Stimulated activated memory B cell treated with anti-CD40 and anti-IgM and Interleukin-4, amounts not matched to agents 10 μg/mL and 1 μg/mL and 100 μg/mL, for 72 hours (primary cell): ENCODE results near the gene MZT2A.
"Not testable (repeated sequence)": the region's sequence is repeated elsewhere in the genome, so short reads cannot be mapped to it uniquely, and the experiment has no call there.

Source experiments
- ATAC-seq: fragments of 150-1000 bp; cut with Tn5 transposase; 2 replicates; pipeline ENCODE4 v1.10.0; 2021
- H3K27ac Mint-ChIP-seq: one replicate; pipeline ENCODE4 v1.8.0; 2022; ENCODE audit warnings: mild to moderate bottlenecking, mixed read lengths
- H3K27me3 Mint-ChIP-seq: one replicate; pipeline ENCODE4 v1.8.0; 2022; ENCODE audit warnings: mixed read lengths
- H3K36me3 Mint-ChIP-seq: one replicate; pipeline ENCODE4 v1.8.0; 2022; ENCODE audit warnings: mixed read lengths
- H3K4me1 Mint-ChIP-seq: one replicate; pipeline ENCODE4 v1.8.0; 2022; ENCODE audit warnings: mixed read lengths
- H3K4me3 Mint-ChIP-seq: one replicate; pipeline ENCODE4 v1.8.0; 2022; ENCODE audit warnings: mild to moderate bottlenecking, moderate library complexity, mixed read lengths
- H3K9me3 Mint-ChIP-seq: one replicate; pipeline ENCODE4 v1.8.0; 2022; ENCODE audit warnings: mixed read lengths

MZT2A gene, protein sequence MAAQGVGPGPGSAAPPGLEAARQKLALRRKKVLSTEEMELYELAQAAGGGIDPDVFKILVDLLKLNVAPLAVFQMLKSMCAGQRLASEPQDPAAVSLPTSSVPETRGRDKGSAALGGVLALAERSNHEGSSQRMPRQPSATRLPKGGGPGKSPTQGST

DNA sequence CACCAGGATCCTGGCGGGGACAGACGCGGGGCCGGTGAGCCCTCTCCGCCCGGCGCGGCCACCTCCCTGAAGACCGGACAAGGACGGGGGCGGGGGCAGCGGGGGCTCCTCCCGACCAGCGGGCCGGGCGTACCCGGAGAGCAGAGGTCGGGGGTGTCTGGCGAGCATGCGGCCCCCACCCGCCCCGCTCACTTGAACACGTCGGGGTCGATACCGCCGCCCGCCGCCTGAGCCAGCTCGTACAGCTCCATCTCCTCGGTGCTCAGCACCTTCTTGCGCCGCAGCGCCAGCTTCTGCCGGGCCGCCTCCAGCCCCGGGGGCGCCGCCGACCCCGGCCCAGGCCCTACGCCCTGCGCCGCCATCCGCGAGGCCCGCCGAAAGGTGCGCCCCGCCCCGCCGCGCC is at the start of gene MZT2A:
Gene MZT2A (minus strand): TSS at position 383 of the 403 bp plus-strand sequence. CDS start 21 bp downstream, at position 362.
- H3K27me3 Mint-ChIP-seq: not testable (repeated sequence)
- H3K27ac Mint-ChIP-seq: peak within 1 kb of the TSS; percentile 97
- peaks cover 63% of the 10 kb centered on the region for H3K4me1 Mint-ChIP-seq

DNA sequence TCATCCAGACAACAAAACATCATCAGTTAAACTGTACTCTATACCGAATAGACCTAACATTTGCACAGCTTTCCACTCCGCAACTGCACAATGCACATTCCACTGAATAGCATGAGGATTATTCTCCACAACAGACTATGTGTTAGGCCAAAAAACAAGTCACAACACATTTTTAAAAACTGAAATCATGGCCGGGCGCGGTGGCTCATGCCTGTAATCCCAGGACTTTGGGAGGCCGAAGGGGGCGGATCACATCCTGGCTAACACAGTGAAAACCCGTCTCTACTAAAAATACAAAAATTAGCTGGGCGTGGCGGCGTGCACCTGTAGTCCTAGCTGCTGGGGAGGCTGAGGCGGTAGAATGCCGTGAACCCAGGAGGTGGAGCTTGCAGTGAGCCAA is 46.7 kb upstream of the MZT2A start:
- peaks cover 12% of the 10 kb centered on the region for H3K9me3 Mint-ChIP-seq
- not testable (repeated sequence) for H3K4me3 Mint-ChIP-seq, H3K27ac Mint-ChIP-seq, H3K36me3 Mint-ChIP-seq, H3K4me1 Mint-ChIP-seq, ATAC-seq, H3K27me3 Mint-ChIP-seq

More for the DNA sequence above, at the start of gene MZT2A:
- Mint-ChIP-seq H3K4me3 (peak within 1 kb of the TSS; percentile 98), H3K36me3 (peaks cover 12% of the 10 kb centered on the region)
- ATAC-seq: peak; percentile 37
- not testable (repeated sequence) for H3K9me3 Mint-ChIP-seq

DNA sequence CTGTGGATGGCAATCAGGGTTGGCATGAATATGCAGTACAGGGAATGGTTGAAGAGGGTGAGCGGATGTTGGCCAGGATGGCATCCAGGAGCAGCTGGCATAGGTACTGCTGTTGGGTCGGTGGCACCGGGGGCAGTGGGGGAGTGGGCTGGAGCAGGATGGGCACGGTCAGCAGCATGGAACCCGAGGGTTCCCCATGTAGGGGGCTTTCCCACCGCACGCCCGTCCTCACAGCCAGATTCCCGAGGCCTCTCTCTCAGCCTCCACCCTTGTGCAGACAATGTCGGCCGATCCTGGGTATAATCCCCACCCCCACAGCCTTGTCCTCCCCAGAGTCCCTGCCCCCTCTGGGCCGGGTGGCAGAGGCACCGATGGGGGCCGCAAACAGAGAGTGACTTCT is 44.6 kb upstream of the MZT2A start:
- H3K27me3 Mint-ChIP-seq, H3K4me3 Mint-ChIP-seq, H3K27ac Mint-ChIP-seq, H3K9me3 Mint-ChIP-seq, H3K36me3 Mint-ChIP-seq, H3K4me1 Mint-ChIP-seq, ATAC-seq: not testable (repeated sequence)

DNA sequence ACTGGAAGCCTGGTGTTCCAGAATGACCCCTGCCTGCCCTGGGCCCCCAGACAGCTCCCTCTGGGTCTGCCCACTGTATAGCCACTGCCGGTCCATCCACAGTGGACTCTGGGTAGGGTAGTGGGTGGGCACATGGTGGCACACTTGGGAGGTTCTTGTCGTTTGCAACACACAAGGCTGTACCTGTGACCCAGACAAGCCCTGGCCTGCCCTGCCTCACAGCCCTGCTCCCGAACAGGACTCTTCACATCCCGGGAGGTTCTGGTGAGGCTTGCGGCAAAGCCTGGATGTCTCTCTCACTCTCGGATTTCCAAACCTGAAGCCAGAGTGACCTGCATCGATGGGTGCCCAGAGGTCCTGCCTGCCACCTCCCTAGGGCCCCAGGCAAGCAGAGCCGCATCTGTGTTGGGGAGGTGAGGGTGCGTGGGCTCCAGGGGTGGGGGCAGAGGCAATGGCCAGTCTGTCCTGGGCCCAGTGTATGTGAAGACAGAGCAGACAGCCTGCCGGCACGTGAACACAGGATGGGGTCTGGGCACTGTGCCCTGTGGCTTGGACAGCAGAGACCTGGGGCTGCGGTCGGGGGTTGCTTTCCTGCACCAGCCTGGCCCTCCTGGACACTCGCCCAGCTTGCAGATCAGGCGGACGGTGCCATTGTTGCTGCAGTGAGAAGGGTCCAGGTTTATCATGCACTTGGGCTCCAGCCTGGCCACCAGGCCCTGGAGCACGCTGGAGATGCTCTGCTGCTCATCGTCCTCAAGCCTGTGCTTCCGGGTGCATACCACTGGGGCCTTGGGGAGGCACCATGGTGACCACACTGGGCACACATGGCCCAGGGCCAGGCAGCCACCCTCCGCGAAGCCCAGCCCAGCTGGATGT is 44.0 kb upstream of the MZT2A start:
- H3K36me3 Mint-ChIP-seq, ATAC-seq, H3K4me3 Mint-ChIP-seq, H3K4me1 Mint-ChIP-seq, H3K27ac Mint-ChIP-seq, H3K27me3 Mint-ChIP-seq, H3K9me3 Mint-ChIP-seq: not testable (repeated sequence)

DNA sequence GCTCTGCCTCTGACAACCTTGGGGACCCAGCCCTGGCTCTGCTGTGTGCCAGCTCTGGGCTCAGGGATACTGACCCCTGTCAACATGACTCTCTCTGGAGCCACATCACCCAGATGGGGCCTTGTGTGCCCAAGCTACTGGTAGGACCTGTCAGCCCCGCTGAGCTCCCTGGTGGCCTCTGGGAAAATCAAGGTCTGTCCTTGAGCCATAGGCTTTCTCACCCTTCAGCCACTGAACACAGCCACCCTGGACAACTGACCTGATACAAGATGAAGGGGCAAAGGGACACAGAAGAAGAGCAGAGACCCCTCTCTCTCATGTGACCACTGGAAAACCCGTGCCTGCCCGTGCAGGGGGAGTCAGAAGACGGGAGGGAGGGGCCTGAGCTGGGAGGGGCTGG is 43.3 kb upstream of the MZT2A start:
- Mint-ChIP-seq H3K4me3 (no peak overlapping the region), H3K4me1 (no peaks in the 10 kb centered on the region), H3K27me3 (peaks cover 9% of the 10 kb centered on the region), H3K9me3 (no peaks in the 10 kb centered on the region), H3K27ac (no peak overlapping the region), H3K36me3 (no peaks in the 10 kb centered on the region)
- ATAC-seq: no peak

DNA sequence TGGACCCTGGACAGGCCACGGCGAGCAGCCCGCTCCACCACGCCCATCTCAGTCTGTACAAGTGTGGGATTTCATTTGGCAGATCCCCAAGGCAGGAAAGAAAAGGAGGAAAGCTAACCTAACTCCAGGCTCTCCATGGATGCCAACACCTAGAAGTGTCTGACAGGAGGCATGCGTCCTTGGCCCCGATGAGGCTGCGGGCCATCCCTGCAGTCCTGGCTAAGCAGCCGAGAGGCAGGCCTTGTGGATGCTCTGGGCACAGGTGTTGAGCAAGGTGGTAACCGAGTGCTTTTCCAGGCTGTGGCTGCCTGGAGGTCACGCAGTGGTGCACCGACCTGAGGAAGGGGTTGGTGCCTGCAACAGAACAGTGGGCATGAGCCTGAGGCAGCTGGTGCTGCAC is 42.8 kb upstream of the MZT2A start:
- H3K4me3 Mint-ChIP-seq, H3K36me3 Mint-ChIP-seq, ATAC-seq, H3K27ac Mint-ChIP-seq, H3K9me3 Mint-ChIP-seq, H3K4me1 Mint-ChIP-seq, H3K27me3 Mint-ChIP-seq: not testable (repeated sequence)

DNA sequence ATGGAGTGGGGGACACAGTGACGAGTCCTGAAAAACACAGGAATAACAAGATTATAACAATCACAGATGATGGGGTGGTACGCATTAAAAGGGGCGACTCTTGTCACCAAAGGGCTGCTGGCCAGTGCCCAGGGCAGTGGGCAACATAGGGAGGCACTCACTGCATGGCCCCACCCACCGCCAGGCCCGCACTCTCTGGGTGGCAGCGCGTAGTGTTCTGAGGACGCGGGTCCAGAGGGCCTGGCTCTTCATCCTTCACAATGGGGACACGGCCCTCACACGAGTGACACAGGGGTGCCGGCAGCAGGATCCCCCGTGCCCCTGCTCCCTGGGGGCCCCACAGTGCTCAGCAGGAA is 42.1 kb upstream of the MZT2A start:
- peak; percentile 14 for ATAC-seq
- not testable (repeated sequence) for H3K27ac Mint-ChIP-seq, H3K9me3 Mint-ChIP-seq, H3K4me1 Mint-ChIP-seq, H3K27me3 Mint-ChIP-seq, H3K36me3 Mint-ChIP-seq, H3K4me3 Mint-ChIP-seq

DNA sequence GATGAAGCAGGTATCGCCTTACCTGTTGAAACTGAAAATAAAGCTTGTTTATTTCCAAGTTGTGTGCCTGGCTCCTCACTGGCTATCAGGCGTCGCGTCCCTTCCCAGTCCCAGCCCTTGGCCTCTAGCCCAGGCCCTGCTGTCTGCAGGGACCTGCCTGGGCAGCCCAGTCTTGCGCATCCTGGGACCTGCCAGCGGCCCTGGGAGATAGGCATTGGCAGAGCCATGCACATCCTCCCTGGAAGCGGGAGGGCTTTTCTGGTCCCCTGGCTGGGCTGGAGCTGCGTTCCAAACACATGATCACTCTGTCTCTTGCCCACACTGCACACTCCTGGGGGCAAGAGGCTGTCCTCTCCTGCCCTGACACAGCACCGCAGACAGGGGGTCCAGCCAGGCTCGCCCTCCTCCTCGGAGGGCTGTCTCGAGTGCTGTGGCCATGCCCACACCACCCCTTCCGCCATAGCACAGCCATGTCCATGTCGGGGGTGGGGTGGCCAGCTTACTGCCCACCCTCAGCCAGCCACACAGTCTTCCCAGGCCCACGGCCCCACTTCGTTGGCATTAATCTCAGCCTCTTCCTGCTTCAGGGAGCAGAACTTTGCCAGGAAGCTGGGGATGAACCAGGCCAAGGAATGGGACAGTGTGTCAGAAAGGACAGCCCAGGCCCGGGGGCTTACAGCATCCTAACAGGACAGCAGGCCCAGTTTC is 41.6 kb upstream of the MZT2A start:
- H3K27ac Mint-ChIP-seq, ATAC-seq, H3K36me3 Mint-ChIP-seq, H3K4me3 Mint-ChIP-seq, H3K9me3 Mint-ChIP-seq, H3K27me3 Mint-ChIP-seq: not testable (repeated sequence)
- peaks cover 12% of the 10 kb centered on the region for H3K4me1 Mint-ChIP-seq

DNA sequence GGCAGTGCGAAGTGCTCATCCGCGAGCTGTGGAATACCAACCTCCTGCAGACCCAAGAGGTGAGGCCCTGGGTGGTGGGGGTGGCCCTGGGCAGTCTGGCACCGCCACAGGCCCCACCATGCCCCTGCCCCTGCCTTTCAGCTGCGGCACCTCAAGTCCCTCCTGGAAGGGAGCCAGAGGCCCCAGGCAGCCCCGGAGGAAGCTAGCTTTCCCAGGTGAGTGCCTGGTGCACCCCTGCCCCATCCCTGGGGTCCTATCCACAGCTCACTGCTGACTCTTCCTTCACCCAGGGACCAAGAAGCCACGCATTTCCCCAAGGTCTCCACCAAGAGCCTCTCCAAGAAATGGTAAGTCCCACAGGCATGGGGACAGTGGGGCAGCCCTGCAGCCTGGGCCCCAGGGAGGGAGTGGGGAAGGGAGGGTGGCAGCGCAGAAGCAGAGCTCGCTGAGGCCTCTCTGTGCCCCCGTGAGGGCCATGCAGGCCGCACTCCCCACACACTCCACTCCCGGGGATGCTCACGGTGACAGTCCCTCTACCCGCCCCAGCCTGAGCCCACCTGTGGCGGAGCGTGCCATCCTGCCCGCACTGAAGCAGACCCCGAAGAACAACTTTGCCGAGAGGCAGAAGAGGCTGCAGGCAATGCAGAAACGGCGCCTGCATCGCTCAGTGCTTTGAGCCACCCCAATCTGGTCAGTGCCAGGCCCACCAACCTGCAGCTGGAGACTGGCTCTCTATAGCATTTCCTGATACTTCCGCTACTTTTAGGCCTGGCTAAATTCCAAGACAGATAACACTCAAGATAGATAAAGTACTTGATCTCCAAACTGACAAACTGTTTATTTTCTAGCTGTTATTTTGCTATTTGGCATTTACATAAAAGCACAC is 40.8 kb upstream of the MZT2A start:
- ATAC-seq, H3K4me3 Mint-ChIP-seq, H3K36me3 Mint-ChIP-seq, H3K27ac Mint-ChIP-seq, H3K27me3 Mint-ChIP-seq, H3K9me3 Mint-ChIP-seq: not testable (repeated sequence)
- H3K4me1 Mint-ChIP-seq: peaks cover 18% of the 10 kb centered on the region

DNA sequence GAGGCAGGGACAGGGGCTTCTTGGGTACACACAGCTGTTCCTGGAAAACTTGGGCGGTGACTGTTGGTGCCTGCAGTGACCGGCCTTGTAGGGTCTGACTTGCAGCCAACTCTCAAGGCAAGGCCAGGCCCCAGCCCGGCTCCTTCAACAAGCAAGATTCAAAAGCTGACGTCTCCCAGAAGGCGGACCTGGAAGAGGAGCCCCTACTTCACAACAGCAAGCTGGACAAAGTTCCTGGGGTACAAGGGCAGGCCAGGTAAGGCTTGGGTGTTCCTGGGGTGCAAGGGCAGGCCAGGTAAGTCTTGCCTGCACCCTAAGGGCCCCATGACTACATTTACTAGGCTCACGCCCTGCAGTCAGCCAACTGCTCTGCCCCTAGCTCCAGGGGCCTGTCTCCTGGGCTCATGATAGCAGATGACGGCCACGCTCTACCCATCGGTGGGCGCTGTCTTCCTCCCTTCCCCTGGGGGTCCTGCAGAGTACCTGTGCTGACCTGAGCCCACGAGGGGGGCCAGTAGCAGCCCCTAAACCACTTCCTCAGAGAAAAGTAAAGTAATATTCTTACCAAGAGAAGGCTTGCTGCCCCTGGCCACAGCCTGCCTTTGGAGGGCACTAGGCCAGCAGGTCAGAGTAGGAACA is 39.5 kb upstream of the MZT2A start:
- H3K9me3 Mint-ChIP-seq, H3K27me3 Mint-ChIP-seq, H3K4me3 Mint-ChIP-seq, H3K27ac Mint-ChIP-seq, H3K36me3 Mint-ChIP-seq, ATAC-seq: not testable (repeated sequence)
- H3K4me1 Mint-ChIP-seq: peaks cover 24% of the 10 kb centered on the region

DNA sequence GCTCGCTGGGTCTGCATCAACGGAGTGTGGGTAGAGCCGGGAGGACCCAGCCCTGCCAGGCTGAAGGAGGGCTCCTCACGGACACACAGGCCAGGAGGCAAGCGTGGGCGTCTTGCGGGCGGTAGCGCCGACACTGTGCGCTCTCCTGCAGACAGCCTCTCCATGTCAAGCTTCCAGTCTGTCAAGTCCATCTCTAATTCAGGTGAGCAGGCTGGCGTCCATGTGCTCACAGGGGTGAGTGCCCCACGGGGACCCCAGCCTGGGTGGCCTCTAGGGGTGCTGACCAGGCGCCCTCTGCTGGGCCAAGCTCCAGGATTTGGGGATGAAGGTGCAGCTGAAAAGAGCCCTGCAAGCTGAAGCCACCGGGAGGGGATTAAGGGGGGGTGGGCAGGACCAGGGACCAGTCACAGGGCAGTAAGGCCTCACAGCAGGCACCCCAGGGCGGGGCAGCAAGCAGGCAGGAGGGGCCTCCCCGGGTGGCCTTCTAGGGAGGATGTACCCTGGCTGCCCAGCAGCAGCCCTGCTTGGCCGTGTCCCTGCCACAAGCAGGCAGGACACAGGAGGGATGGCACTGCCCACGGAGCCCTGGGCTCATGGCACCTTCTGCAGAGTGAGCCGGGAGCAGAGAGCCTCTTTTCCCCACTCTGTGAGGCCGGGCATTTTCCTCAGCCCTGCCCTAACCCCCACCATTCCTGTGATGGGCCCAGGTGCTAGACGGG is 38.6 kb upstream of the MZT2A start:
- not testable (repeated sequence) for H3K36me3 Mint-ChIP-seq, H3K4me3 Mint-ChIP-seq, H3K27ac Mint-ChIP-seq, H3K27me3 Mint-ChIP-seq, ATAC-seq, H3K9me3 Mint-ChIP-seq
- peaks cover 24% of the 10 kb centered on the region for H3K4me1 Mint-ChIP-seq

DNA sequence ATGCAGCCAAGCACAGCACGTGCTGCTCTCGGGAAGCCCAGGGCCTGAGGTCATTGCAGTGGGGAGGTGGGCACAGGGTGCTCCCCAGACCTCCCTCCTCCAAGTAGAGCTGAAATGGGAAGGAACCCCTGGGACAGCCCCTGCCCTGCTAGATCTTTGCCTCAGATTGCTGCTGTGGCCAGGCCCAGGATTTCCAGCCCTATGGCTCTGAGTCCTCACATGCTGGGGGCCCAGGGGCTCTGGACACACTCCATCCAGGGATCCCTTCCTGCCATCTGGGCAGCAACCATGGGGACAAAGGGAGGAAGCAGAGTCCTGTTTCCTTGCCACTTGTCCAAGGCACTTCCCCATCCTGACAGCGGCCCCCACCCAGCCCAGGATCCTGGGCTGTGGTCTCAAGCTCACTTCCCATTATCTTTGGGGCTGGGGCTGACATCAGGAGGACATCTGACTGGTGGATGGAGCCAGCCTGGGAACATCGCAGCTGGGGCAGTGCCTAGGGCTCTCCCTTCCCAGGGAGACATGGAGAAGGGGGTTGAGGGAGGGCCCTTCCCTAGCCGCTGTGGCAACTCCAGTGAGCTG is 37.8 kb upstream of the MZT2A start:
- not testable (repeated sequence) for ATAC-seq, H3K9me3 Mint-ChIP-seq, H3K4me3 Mint-ChIP-seq, H3K27ac Mint-ChIP-seq, H3K27me3 Mint-ChIP-seq, H3K36me3 Mint-ChIP-seq
- peaks cover 24% of the 10 kb centered on the region for H3K4me1 Mint-ChIP-seq

DNA sequence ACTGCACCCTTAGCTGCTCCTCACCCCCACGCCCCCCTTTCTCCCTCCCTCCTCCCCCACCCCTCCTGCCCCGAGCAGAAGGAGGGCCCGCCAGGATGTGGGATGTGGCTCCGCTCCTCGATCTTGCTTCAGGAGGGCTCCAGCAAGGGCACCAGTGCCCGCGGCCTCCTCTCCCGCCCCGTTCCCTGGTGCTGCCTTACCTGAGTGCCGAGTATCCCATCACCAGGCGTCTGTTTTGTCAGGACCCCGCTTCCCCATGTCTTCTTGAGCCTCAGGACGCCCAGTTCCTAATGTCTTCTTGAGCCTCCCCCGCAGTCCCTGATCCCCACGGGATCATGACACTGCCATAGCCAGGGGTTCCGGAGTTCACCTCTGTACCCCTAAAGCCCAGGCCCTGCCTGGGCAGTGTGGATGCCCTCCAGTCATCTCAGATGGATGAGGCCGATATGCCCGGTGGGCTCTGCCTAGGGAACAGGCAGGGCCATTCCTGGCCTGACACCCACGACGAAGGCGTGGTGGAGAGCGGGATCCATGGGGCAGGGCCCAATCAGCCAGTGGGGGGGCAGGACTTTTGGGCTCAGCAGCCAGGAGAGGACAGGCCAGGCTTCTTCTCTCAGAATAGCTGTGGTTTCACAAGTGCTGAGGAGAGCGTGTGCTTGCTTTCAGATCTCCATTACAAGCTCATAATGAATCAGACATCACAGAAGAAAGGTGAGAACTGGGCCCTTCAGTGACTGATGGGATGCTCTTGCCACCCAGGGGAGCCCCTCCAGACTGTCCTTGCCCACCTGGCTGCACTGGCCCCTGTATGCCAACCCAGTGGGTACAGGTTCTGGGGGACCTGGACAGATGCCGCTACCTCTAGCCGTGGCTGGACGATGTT is 37.0 kb upstream of the MZT2A start:
- not testable (repeated sequence) for H3K9me3 Mint-ChIP-seq, H3K27me3 Mint-ChIP-seq, H3K36me3 Mint-ChIP-seq
- Mint-ChIP-seq H3K27ac (peak overlapping the region; percentile 65), H3K4me1 (peaks cover 24% of the 10 kb centered on the region), H3K4me3 (peak overlapping the region; percentile 71)
- peak; percentile 72 for ATAC-seq
